Measurements from ENCODE around the gene CCDC187. TPM values are rescaled to one million over a fixed set of nuclear protein-coding genes. Genes with fewer than 3 reads are reported as not detected.

CCDC187 gene
- total RNA-seq, 2 donors from 2014 or later, result not detected

- no peak overlapping the region for H3K4me3 Mint-ChIP-seq
- ATAC-seq (no peak), DNase-seq (ENCODE audit: low spot score) (no peak)
- no peak overlapping the region for H3K27ac Mint-ChIP-seq
- no peaks in the 10 kb centered on the region for H3K36me3 Mint-ChIP-seq
- H3K27me3 Mint-ChIP-seq, result no peaks in the 10 kb centered on the region
- no peaks in the 10 kb centered on the region for H3K9me3 Mint-ChIP-seq
- no peaks in the 10 kb centered on the region for H3K4me1 Mint-ChIP-seq (ENCODE audit: low read depth in 2 of 2)
These were observed 24.4 kb downstream of the CCDC187 start for GRCh38 chr9:136279471-136279870.

- Mint-ChIP-seq H3K27ac (no peak overlapping the region), H3K27me3 (no peaks in the 10 kb centered on the region), H3K4me1 (ENCODE audit: low read depth in 2 of 2) (no peaks in the 10 kb centered on the region), H3K9me3 (no peaks in the 10 kb centered on the region), H3K36me3 (no peaks in the 10 kb centered on the region), H3K4me3 (no peak overlapping the region)
- DNase-seq (ENCODE audit: low spot score) (no peak), ATAC-seq (no peak)
These were observed 25.0 kb downstream of the CCDC187 start for GRCh38 chr9:136278894-136279293.

- Mint-ChIP-seq H3K27me3 (peaks cover 0 to 2% of the 10 kb centered on the region in 2 donors), H3K4me1 (ENCODE audit: low read depth in 2 of 2) (no peaks in the 10 kb centered on the region), H3K27ac (no peak overlapping the region), H3K36me3 (no peaks in the 10 kb centered on the region), H3K9me3 (no peaks in the 10 kb centered on the region), H3K4me3 (no peak overlapping the region)
- no peak for ATAC-seq
- DNase-seq (ENCODE audit: low spot score), result no peak
These were observed 25.7 kb downstream of the CCDC187 start for GRCh38 chr9:136278221-136278620.

GRCh38 chr9:136277746-136278145 lies 26.1 kb downstream of the CCDC187 start:
- H3K4me1 Mint-ChIP-seq (ENCODE audit: low read depth in 2 of 2), result no peaks in the 10 kb centered on the region
- H3K36me3 Mint-ChIP-seq, result no peaks in the 10 kb centered on the region
- H3K4me3 Mint-ChIP-seq, result no peak overlapping the region
- DNase-seq (ENCODE audit: low spot score), result no peak
- H3K27ac Mint-ChIP-seq, result no peak overlapping the region
- ATAC-seq, result no peak
- no peaks in the 10 kb centered on the region for H3K9me3 Mint-ChIP-seq
- peaks cover 0 to 2% of the 10 kb centered on the region in 2 donors for H3K27me3 Mint-ChIP-seq

GRCh38 chr9:136276716-136277115 lies 27.2 kb downstream of the CCDC187 start:
- Mint-ChIP-seq H3K27me3 (peaks cover 0 to 2% of the 10 kb centered on the region in 2 donors), H3K4me1 (ENCODE audit: low read depth in 2 of 2) (no peaks in the 10 kb centered on the region), H3K27ac (no peak overlapping the region), H3K9me3 (no peaks in the 10 kb centered on the region), H3K36me3 (no peaks in the 10 kb centered on the region), H3K4me3 (no peak overlapping the region)
- DNase-seq (ENCODE audit: low spot score) (no peak), ATAC-seq (no peak)

GRCh38 chr9:136275655-136276429 lies 28.1 kb downstream of the CCDC187 start:
- ATAC-seq, result peak in 1 of 2 donors; percentile 32
- no peak overlapping the region for H3K4me3 Mint-ChIP-seq

GRCh38 chr9:136274786-136275654 lies 28.9 kb downstream of the CCDC187 start:
- H3K36me3 Mint-ChIP-seq, result no peaks in the 10 kb centered on the region
- H3K4me1 Mint-ChIP-seq (ENCODE audit: low read depth in 2 of 2), result no peaks in the 10 kb centered on the region
- DNase-seq (ENCODE audit: low spot score) (no peak), ATAC-seq (peak in 1 of 2 donors; percentile 18)
- no peak overlapping the region for H3K27ac Mint-ChIP-seq
- H3K4me3 Mint-ChIP-seq, result no peak overlapping the region
- peaks cover 0 to 2% of the 10 kb centered on the region in 2 donors for H3K27me3 Mint-ChIP-seq
- H3K9me3 Mint-ChIP-seq, result no peaks in the 10 kb centered on the region

More at GRCh38 chr9:136275655-136276429, 28.1 kb downstream of the CCDC187 start:
- Mint-ChIP-seq H3K36me3 (no peaks in the 10 kb centered on the region), H3K27me3 (peaks cover 0 to 2% of the 10 kb centered on the region in 2 donors), H3K27ac (no peak overlapping the region), H3K4me1 (ENCODE audit: low read depth in 2 of 2) (no peaks in the 10 kb centered on the region), H3K9me3 (no peaks in the 10 kb centered on the region)
- no peak for DNase-seq (ENCODE audit: low spot score)

GRCh38 chr9:136273921-136274785 lies 29.7 kb downstream of the CCDC187 start:
- peaks cover 0 to 2% of the 10 kb centered on the region in 2 donors for H3K27me3 Mint-ChIP-seq
- H3K4me3 Mint-ChIP-seq, result no peak overlapping the region
- ATAC-seq, result peak in 1 of 2 donors; percentile 17
- no peaks in the 10 kb centered on the region for H3K4me1 Mint-ChIP-seq (ENCODE audit: low read depth in 2 of 2)
- H3K9me3 Mint-ChIP-seq, result no peaks in the 10 kb centered on the region
- no peak for DNase-seq (ENCODE audit: low spot score)
- no peak overlapping the region for H3K27ac Mint-ChIP-seq
- H3K36me3 Mint-ChIP-seq, result no peaks in the 10 kb centered on the region

GRCh38 chr9:136273244-136273865 lies 30.5 kb downstream of the CCDC187 start:
- Mint-ChIP-seq H3K27ac (no peak overlapping the region), H3K4me3 (no peak overlapping the region), H3K9me3 (no peaks in the 10 kb centered on the region), H3K27me3 (peaks cover 0 to 5% of the 10 kb centered on the region in 2 donors), H3K4me1 (ENCODE audit: low read depth in 2 of 2) (no peaks in the 10 kb centered on the region), H3K36me3 (no peaks in the 10 kb centered on the region)
- no peak for ATAC-seq
- no peak for DNase-seq (ENCODE audit: low spot score)

GRCh38 chr9:136270173-136270705 lies 33.7 kb downstream of the CCDC187 start:
- no peak for ATAC-seq
- H3K4me3 Mint-ChIP-seq, result no peak overlapping the region
- H3K36me3 Mint-ChIP-seq, result no peaks in the 10 kb centered on the region
- no peaks in the 10 kb centered on the region for H3K9me3 Mint-ChIP-seq
- H3K27me3 Mint-ChIP-seq, result peaks cover 0 to 5% of the 10 kb centered on the region in 2 donors
- no peaks in the 10 kb centered on the region for H3K4me1 Mint-ChIP-seq (ENCODE audit: low read depth in 2 of 2)
- H3K27ac Mint-ChIP-seq, result no peak overlapping the region
- DNase-seq (ENCODE audit: low spot score), result no peak

GRCh38 chr9:136268735-136269134 lies 35.2 kb downstream of the CCDC187 start:
- H3K36me3 Mint-ChIP-seq, result no peaks in the 10 kb centered on the region
- no peak for DNase-seq (ENCODE audit: low spot score)
- peaks cover 0 to 5% of the 10 kb centered on the region in 2 donors for H3K27me3 Mint-ChIP-seq
- no peak overlapping the region for H3K4me3 Mint-ChIP-seq
- no peak overlapping the region for H3K27ac Mint-ChIP-seq
- ATAC-seq, result no peak
- H3K9me3 Mint-ChIP-seq, result no peaks in the 10 kb centered on the region
- no peaks in the 10 kb centered on the region for H3K4me1 Mint-ChIP-seq (ENCODE audit: low read depth in 2 of 2)

- no peaks in the 10 kb centered on the region for H3K36me3 Mint-ChIP-seq
- H3K9me3 Mint-ChIP-seq, result no peaks in the 10 kb centered on the region
- peak overlapping the region; percentile 49 for H3K4me3 Mint-ChIP-seq
- ATAC-seq (no peak), DNase-seq (ENCODE audit: low spot score) (no peak)
- H3K27me3 Mint-ChIP-seq, result peaks cover 0 to 3% of the 10 kb centered on the region in 2 donors
- H3K27ac Mint-ChIP-seq, result peak overlapping the region in 1 of 2 donors; percentile 28
- no peaks in the 10 kb centered on the region for H3K4me1 Mint-ChIP-seq (ENCODE audit: low read depth in 2 of 2)
These were observed 35.6 kb downstream of the CCDC187 start for GRCh38 chr9:136268318-136268717.
